Heart left ventricle (tissue), 16 donors: Measurements from ENCODE around the gene D2HGDH. TPM values are rescaled to one million over a fixed set of nuclear protein-coding genes. Genes with fewer than 3 reads are reported as not detected.
A peak's percentile ranks its signal among the peaks of the same experiment; 100 is the strongest.

Source experiments
- ATAC-seq, 4 donors: fragments of 200-7000 bp; cut with Tn5 transposase; one replicate each; pipeline ENCODE4 v1.9.1; 2020 to 2022; ENCODE audit warnings: moderate library complexity in 4 of 4, mild to moderate bottlenecking in 3 of 4, moderate number of reproducible peaks in 1 of 4
- DNase-seq, 5 donors: peaks; one replicate each; pipeline ENCODE4 v3.0.0-alpha.2; 2020
- H3K27ac ChIP-seq, 12 donors: fragments of 200-600 bp; sonication (generic) in 4 of 12; one replicate each; pipeline versions ENCODE4 v1.5.0 to v1.8.0; 2016 to 2022; ENCODE audit warnings: mild to moderate bottlenecking in 2 of 12
- H3K27me3 ChIP-seq, 9 donors: fragments of 200-600 bp; sonication (generic) in 2 of 9; one replicate each; pipeline versions ENCODE4 v1.5.1 to v1.8.0; 2016 to 2022; ENCODE audit warnings: mild to moderate bottlenecking in 3 of 9
- H3K36me3 ChIP-seq, 9 donors: fragments of 200-600 bp; sonication (generic) in 2 of 9; one replicate each; pipeline versions ENCODE4 v1.5.0 to v1.8.0; 2018 to 2022; ENCODE audit warnings: mild to moderate bottlenecking in 2 of 9
- H3K4me1 ChIP-seq, 12 donors: fragments of 200-600 bp; sonication (generic) in 4 of 12; one replicate each; pipeline versions ENCODE4 v1.5.0 to v1.8.0; 2016 to 2022; ENCODE audit warnings: mild to moderate bottlenecking in 3 of 12
- H3K4me3 ChIP-seq, 12 donors: fragments of 200-600 bp; sonication (generic) in 4 of 12; one replicate each; pipeline versions ENCODE4 v1.5.0 to v1.8.0; 2017 to 2022; ENCODE audit warnings: mild to moderate bottlenecking in 9 of 12, moderate library complexity in 4 of 12
- H3K9me3 ChIP-seq, 12 donors: fragments of 200-600 bp; sonication (generic) in 4 of 12; one replicate each; pipeline versions ENCODE4 v1.5.0 to v1.8.0; 2016 to 2022; ENCODE audit warnings: mild to moderate bottlenecking in 1 of 12
- POLR2A ChIP-seq, 2 donors: fragments of 450-650 bp; IDR thresholded peaks; one replicate each; pipeline ENCODE4 v1.6.1; 2017; ENCODE audit warnings: antibody characterized with exemption in 2 of 2, mild to moderate bottlenecking in 2 of 2, moderate library complexity in 2 of 2
- whole genome bisulfite sequencing, 4 donors: extraction: QIAGEN DNeasy Blood & Tissue Kit in 2 of 4; methylation state at CpG; one replicate each; pipeline versions ENCODE4 v1.1.5 to v1.1.7; 2013 to 2018; 5-methylcytosine and 5-hydroxymethylcytosine counted together
- intact Hi-C, 10 donors: fragments of 100-400 bp; cut with DNase I; formaldehyde crosslinking; loops; one replicate each; pipeline versions ENCODE4 v1.11.1 to v1.14.2; 2022
- polyA plus RNA-seq, 2 donors: library from polyadenylated mRNA; stranded (reverse); fragments of 200-250 nt; gene quantifications; one replicate each; pipeline ENCODE4 v1.2.3, GENCODE V29; 2013
- total RNA-seq, 9 donors: library from RNA; depleted of rRNA in 2 of 9; stranded (reverse); fragments of >200 nt in 2 of 9; fragmentation: NEBNext Ultra II Directional in 3 of 9; extraction: Animal tissue kit (Norgen Biotek cat#: 25700) in 3 of 9; gene quantifications; one replicate each; pipeline versions ENCODE4 v1.1.0 to v1.2.4, GENCODE V29; 2016 to 2023
- TF ChIP-seq, protein P1 (sequence below), 12 donors: fragments of 200-600 bp; sonication (generic) in 4 of 12; IDR thresholded peaks; one replicate each; pipeline versions ENCODE4 v1.5.0 to v1.8.0; 2018 to 2022; ENCODE audit warnings: antibody characterized with exemption in 12 of 12, mild to moderate bottlenecking in 5 of 12
- donor health status: ischemic (EF 13 %, LVEDD 7.1; RV severe dilation, severe dysfunction).
- donor health status: healthy with polysubstance abuse.
- donor health status: DM: no; HTN: yes; CAD: no.
- donor health status: DM: no; HTN: no; CAD: no.
- donor health status: ischemic (EF 25% LVEDD 6.9; RV normal size, moderate dysfunction).
- donor health status: ischemic (EF 25% LVEDD 5.7; RV mildly dilated, moderate dysfunction).
- donor health status: healthy.
- donor health status: DM: yes; HTN: yes; CAD: no.
- donor health status: ischemic (EF 35%, LVEDD 5.7; RV mildly dilated, moderate dysfunction).
- donor health status: nonischemic (EF 11% LVEDD 7.7; RV severe dilation, severe dysfunction).
- donor health status: DM: yes; HTN: yes; CAD: no.
- donor health status: PGD.
- donor health status: ischemic (EF 29% LVEDD 5.4; RV normal size, mild dysfunction).
- donor health status: nonischemic (EF 23%, LVEDD 6.1; RV moderate dilation, normal function).

Gene D2HGDH
- total and polyA plus RNA-seq, 11 donors: 7.6 to 24.1 (median 19.8) TPM

DNA sequence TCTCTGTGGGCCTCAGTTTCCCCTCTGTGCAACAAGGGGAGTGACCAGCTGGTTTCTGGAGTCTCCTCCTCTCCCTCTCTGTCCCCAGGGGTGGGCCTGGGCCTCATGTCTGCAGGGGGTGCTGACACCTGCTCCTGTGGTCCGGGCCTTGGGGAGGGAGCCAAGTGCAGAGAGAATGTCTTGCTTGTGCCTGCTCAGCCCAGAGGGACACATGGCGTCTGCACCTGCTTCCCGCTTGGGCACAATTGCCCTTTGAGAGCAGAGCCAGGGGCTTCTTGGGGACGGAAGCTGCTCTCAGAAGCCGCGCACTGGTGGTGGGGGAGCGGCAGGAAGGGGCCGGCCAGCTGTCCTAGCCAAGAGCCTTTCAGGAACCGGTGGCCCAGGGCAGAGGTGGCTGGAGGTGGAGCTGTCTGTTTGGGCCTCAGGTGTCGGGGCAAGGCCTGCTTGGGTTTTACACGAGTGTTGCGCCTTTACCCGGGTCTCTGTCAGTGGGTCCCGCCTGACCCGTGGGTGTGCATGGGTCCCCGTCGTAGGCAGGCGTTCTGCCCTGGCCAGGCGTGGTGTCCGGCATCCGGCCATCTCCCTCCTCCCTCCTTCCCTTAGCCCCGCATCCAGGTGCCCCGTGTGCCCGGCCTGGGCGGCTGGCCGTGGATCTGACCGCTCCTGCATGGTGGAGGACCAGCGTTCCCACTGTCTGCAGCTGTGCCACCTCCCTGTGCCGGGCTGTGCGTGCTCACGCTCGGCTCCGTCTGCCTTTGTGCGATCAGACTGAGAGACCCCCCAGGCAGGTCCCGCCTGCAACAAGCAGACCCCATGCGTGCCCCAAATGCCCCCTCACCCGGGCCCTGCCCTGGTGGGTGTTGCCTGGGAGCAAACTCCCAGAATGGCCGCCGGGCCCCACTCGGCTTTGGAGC, 78.6 kb downstream of the D2HGDH start:
- Histone ChIP-seq H3K4me1 (peaks cover 0 to 32% (median 14%) of the 10 kb centered on the region in 12 donors), H3K36me3 (no peaks in the 10 kb centered on the region), H3K27me3 (no peaks in the 10 kb centered on the region), H3K9me3 (no peaks in the 10 kb centered on the region), H3K4me3 (no peak overlapping the region), H3K27ac (peak overlapping the region in 1 of 12 donors; percentile 46)
- 71 to 90% (median 84%) methylated on average over 22 to 40 of the region's 40 CpGs for WGBS, 4 donors
- DNase-seq (peak in 2 of 5 donors; percentile 28 to 59), ATAC-seq (peak in 1 of 4 donors; percentile 24)
- TF ChIP-seq POLR2A (IDR thresholded peaks at IDR 0.05): no peak
- TF ChIP-seq, protein P1, sequence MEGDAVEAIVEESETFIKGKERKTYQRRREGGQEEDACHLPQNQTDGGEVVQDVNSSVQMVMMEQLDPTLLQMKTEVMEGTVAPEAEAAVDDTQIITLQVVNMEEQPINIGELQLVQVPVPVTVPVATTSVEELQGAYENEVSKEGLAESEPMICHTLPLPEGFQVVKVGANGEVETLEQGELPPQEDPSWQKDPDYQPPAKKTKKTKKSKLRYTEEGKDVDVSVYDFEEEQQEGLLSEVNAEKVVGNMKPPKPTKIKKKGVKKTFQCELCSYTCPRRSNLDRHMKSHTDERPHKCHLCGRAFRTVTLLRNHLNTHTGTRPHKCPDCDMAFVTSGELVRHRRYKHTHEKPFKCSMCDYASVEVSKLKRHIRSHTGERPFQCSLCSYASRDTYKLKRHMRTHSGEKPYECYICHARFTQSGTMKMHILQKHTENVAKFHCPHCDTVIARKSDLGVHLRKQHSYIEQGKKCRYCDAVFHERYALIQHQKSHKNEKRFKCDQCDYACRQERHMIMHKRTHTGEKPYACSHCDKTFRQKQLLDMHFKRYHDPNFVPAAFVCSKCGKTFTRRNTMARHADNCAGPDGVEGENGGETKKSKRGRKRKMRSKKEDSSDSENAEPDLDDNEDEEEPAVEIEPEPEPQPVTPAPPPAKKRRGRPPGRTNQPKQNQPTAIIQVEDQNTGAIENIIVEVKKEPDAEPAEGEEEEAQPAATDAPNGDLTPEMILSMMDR (IDR thresholded peaks at IDR 0.05): no peak
- intact Hi-C loops: loop anchor here in 1 of 10 donors (5.0 kb wide), 1 partner anchor 44 kb away; the partner anchor contains the start of gene PDCD1

GRCh38 chr2:241813644-241814392, 79.4 kb downstream of the D2HGDH start:
- 49 to 68% (median 55%) methylated on average over 8 to 20 of the region's 20 CpGs for WGBS, 4 donors
- H3K27me3 ChIP-seq: no peaks in the 10 kb centered on the region
- ATAC-seq: peak in 3 of 4 donors; percentile 2 to 74 (median 17)
- intact Hi-C loops: loop anchor here in 1 of 10 donors (5.0 kb wide), 1 partner anchor 43 kb away; the partner anchor contains the start of gene PDCD1
- H3K36me3 ChIP-seq: no peaks in the 10 kb centered on the region
- H3K4me3 ChIP-seq: no peak overlapping the region
- peak in 2 of 5 donors; percentile 24 to 38 for DNase-seq
- H3K27ac ChIP-seq: peak overlapping the region in 2 of 12 donors; percentile 14 to 63
- H3K9me3 ChIP-seq: no peaks in the 10 kb centered on the region
- H3K4me1 ChIP-seq: peaks cover 0 to 27% (median 14%) of the 10 kb centered on the region in 12 donors
- TF ChIP-seq, protein P1 (IDR thresholded peaks at IDR 0.05): no peak
- no peak for TF ChIP-seq POLR2A (IDR thresholded peaks at IDR 0.05)

DNA sequence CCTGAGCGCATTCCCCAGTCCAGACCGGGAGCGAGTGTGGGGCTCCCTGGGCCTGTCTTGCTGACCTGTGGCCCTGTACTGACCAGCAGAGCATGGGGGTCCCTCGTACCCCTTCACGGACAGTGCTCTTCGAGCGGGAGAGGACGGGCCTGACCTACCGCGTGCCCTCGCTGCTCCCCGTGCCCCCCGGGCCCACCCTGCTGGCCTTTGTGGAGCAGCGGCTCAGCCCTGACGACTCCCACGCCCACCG, 79.9 kb downstream of the D2HGDH start:
- peak overlapping the region in 1 of 12 donors; percentile 63 for H3K27ac ChIP-seq

More for the DNA sequence above, 79.9 kb downstream of the D2HGDH start:
- 87 to 93% (median 91%) methylated on average over 3 to 17 of the region's 17 CpGs for WGBS, 4 donors
- H3K4me1 ChIP-seq: peaks cover 0 to 27% (median 14%) of the 10 kb centered on the region in 12 donors
- intact Hi-C loops: loop anchor here in 1 of 10 donors (5.0 kb wide), 1 partner anchor 43 kb away; the partner anchor contains the start of gene PDCD1
- TF ChIP-seq, protein P1 (IDR thresholded peaks at IDR 0.05): no peak
- no peaks in the 10 kb centered on the region for H3K9me3 ChIP-seq
- ATAC-seq (no peak), DNase-seq (peak in 2 of 5 donors; percentile 19 to 58)
- no peaks in the 10 kb centered on the region for H3K36me3 ChIP-seq
- no peak overlapping the region for H3K4me3 ChIP-seq
- H3K27me3 ChIP-seq: no peaks in the 10 kb centered on the region
